ENCODE data around the gene TUBB4B.

GRCh38 chr9:137269231-137269772 is 28.2 kb downstream of the TUBB4B start:
- TF ChIP-seq CTCF (IDR thresholded peaks at IDR 0.05) = no peak
- TF ChIP-seq EP300 (IDR thresholded peaks at IDR 0.05; ENCODE audit: low read depth) = no peak
- peak; percentile 35 to 62 (median 43) for TF ChIP-seq POLR2AphosphoS5 (IDR thresholded peaks at IDR 0.05)
- peak; percentile 58 for TF ChIP-seq POLR2A (IDR thresholded peaks at IDR 0.05)
